ENCODE data around the gene CCL23. TPM values are rescaled to one million over a fixed set of nuclear protein-coding genes. Genes with fewer than 3 reads are reported as not detected.
A peak's percentile ranks its signal among the peaks of the same experiment; 100 is the strongest.

The CCL23 gene, protein sequence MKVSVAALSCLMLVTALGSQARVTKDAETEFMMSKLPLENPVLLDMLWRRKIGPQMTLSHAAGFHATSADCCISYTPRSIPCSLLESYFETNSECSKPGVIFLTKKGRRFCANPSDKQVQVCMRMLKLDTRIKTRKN
- total RNA-seq = not detected

DNA sequence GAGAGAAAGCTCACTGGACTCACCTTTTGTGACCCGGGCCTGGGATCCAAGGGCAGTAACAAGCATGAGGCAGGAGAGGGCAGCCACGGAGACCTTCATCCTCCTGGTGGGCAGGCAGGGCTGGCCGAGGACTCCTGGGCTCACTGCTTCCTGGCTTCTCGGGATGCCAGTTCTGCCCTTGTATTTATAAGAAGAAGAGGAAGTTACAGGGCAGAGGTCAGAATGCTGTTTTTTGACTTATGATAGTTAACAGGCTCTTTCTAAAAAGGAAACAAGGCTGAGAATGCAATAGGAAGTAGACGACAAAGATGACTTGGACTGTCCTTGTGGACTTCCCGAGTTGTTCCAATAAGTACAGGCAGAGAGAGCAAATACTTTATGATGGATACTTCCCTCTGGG lies at the start of gene CCL23:
Gene CCL23 (minus strand): TSS at position 174 of the 400 bp plus-strand sequence. CDS start 75 bp downstream, at position 99.
- H3K36me3 Mint-ChIP-seq = no peaks in the 10 kb centered on the region
- ATAC-seq (no peak), DNase-seq (ENCODE audit: low spot score in 2 of 2) (no peak)
- no peaks in the 10 kb centered on the region for H3K9me3 Mint-ChIP-seq
- H3K27ac Mint-ChIP-seq = peak within 1 kb of the TSS in 1 of 2 donors; percentile 50

DNA sequence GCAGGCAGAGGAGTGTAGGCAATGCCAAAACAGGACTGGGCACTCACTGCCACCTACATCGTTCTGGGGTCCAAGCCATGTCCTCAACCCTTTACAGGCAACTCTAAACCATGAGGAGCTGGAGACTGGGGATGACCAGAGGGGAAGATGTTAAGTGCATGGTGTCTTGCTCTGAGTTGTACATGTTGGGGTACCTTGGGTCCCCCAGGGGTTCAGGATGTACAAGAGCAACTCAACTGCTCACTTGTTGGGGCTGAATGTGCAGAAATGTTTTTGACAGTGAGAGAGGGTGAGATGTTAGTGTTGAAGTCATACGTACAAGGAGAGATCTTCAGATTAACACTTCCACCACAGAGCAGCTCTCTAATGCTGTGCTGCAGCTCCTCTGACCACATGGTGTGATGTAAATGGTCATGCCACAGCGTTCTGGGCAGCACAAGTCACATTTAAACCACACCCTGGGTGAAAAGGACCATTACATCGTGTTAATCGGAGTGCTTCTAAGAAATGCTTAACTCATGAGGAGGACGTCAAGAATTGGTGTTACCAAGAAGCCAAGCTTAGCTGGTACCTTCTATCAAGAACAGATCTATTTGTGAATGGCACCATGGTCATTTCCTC lies 48.7 kb upstream of the CCL23 start:
- H3K36me3 Mint-ChIP-seq = no peaks in the 10 kb centered on the region
- no peak for DNase-seq (ENCODE audit: low spot score in 2 of 2)
- H3K27ac Mint-ChIP-seq = no peak overlapping the region
- ATAC-seq = peak; percentile 26 to 64
- H3K9me3 Mint-ChIP-seq = no peaks in the 10 kb centered on the region

DNA sequence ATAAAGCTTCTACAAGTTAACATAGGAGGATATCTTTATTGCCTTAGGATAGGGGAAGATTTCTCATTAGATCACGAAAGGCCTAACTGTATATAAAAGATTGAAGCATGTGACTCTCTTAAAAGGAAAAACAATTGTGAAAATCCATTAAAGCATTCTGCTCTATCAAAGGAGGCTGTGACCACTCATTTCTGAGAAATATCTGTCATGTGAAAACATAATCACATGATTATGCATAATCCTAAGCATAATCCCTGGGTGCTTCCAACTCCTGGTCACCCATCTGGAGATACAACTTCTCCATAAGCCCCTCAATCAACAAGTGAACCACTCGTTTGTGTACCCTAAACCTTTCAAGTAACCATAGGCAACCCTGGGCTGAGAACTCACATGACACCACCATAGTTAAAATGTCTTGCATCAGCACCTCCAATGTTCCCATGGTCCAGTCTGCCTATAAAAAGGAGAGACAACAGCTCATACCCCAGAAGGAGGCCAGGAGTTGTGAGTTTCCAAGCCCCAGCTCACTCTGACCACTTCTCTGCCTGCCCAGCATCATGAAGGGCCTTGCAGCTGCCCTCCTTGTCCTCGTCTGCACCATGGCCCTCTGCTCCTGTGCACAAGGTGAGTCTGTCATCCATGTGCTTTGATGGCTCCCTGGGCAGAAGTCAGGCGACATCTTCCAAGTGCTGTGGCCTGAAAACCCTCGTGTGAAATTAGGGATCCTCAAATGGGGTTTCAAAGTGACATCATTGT lies 46.2 kb upstream of the CCL23 start, which contains the start of gene CCL18:
Gene CCL18 (plus strand): TSS at position 487 of the 756 bp plus-strand sequence. CDS start 71 bp downstream, at position 558.
- H3K9me3 Mint-ChIP-seq = no peaks in the 10 kb centered on the region
- peak within 1 kb of the TSS in 1 of 2 donors; percentile 1 for H3K27ac Mint-ChIP-seq
- DNase-seq (ENCODE audit: low spot score in 2 of 2) = no peak

DNA sequence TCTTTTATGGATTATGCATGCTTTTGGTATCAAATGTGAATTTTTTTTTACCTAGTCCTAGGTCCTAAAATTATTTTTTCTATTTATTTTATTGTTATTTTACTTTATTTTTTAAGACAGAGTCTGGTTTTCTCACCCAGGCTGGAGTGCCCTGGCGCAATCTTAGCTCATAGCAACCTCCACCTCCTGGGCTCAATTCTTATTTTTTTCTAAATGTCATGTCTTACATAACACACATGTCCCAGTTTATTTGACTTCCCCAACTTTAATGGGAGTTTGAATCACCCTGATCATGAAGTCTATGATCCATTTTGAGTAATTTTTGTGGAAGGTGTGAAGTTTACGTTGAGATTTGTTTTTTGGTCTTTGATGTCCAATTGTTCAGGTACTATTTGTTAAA lies 43.0 kb upstream of the CCL23 start:
- no peak overlapping the region for H3K27ac Mint-ChIP-seq
- ATAC-seq = no peak

More for the DNA sequence above, 46.2 kb upstream of the CCL23 start, which contains the start of gene CCL18:
- no peak for ATAC-seq
- no peaks in the 10 kb centered on the region for H3K36me3 Mint-ChIP-seq

DNA sequence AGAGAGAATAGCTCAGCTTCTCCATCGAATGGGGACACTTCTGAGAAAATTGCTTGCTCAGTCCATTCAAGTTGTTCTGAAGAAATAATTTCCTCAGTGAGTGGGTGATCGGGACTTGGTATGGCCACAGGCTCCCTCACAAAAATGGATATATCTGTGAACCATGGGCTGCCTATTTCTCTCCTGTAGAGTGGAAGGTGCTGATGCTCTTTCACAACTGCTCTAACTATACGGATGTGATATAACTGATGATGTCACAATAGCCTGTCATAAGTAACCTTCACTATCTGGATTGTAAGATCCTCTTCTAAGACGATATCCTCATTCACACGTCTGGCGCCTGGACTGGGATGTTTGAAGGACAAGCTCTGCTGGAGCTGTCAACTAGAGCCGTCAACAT lies 41.6 kb upstream of the CCL23 start:
- H3K27ac Mint-ChIP-seq = no peak overlapping the region
- no peaks in the 10 kb centered on the region for H3K9me3 Mint-ChIP-seq
- no peaks in the 10 kb centered on the region for H3K36me3 Mint-ChIP-seq
- ATAC-seq = no peak
- DNase-seq (ENCODE audit: low spot score in 2 of 2) = no peak

More for the DNA sequence above, 43.0 kb upstream of the CCL23 start:
- Mint-ChIP-seq H3K36me3 (no peaks in the 10 kb centered on the region), H3K9me3 (no peaks in the 10 kb centered on the region)
- DNase-seq (ENCODE audit: low spot score in 2 of 2) = no peak

DNA sequence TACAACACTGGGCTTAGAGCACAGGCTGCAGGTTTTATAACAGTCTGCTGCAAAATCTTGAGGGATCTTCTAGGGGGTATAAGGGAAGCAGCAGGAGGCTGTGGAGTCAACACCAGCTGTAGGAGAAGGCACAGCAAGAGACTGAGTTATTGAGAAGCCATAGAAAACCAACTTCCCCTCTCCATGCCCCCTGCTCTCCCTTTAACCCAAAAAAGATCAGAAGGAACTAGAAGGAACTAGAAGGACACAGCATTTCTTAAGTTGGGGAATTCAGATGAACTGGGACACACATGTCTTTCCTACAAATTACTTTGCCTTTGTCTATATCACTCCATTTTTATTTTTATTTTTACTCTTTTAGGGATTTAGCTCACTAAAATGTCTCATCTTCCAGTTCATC lies 40.1 kb upstream of the CCL23 start:
- Mint-ChIP-seq H3K36me3 (no peaks in the 10 kb centered on the region), H3K27ac (no peak overlapping the region), H3K9me3 (no peaks in the 10 kb centered on the region)
- DNase-seq (ENCODE audit: low spot score in 2 of 2) (no peak), ATAC-seq (no peak)

DNA sequence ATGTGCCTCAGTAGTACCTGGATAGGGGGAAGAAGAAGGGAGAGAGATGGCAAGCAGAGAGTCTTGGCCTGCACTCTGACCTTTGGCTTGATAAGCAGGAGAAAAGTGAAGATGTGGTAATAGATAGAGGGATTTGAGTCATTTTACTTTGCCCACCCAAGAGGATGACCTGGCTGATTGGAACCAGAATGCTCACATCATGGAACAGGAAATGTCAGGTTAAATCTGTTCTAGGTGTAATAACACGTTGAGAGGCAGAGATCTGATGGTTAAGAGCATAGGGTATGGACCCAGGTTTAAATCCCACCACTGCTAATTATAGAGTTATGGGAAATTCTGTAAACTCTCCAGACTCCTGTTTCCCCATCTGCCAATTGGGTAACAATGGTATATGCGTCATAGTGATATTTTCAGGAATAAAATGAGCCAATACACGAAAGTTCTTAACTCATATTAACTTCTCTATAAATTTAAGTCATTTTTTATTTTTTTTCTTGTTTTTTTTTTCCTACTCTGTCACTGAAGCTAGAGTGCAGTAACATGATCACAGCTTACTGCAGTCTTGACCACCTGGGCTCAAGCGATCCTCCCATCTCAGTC lies 38.2 kb upstream of the CCL23 start:
- Mint-ChIP-seq H3K36me3 (no peaks in the 10 kb centered on the region), H3K9me3 (no peaks in the 10 kb centered on the region), H3K27ac (no peak overlapping the region)
- no peak for ATAC-seq
- DNase-seq (ENCODE audit: low spot score in 2 of 2) = no peak

DNA sequence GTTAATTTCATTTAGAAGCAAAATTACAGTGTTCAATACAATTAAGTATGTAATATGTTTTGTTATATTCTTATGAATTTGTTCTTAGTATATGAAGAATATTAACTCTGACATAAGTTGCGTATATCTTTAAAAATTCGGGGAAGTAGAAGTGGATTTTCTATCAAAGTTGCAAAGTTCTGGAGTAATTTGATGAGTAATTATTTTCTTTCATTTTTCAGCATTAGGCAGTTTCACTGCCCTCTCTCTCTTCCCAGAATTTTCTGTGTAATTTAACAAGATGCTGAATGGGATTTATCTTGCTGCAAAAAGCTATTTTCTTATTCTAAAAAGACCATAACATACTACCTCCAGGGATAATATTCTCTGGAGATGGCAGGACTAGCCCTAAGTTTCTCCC lies 37.4 kb upstream of the CCL23 start:
- H3K9me3 Mint-ChIP-seq = peaks cover under 1 to 2% of the 10 kb centered on the region in 2 donors
- ATAC-seq = no peak
- DNase-seq (ENCODE audit: low spot score in 2 of 2) = no peak
- peaks cover 0 to under 1% of the 10 kb centered on the region in 2 donors for H3K36me3 Mint-ChIP-seq
- no peak overlapping the region for H3K27ac Mint-ChIP-seq

DNA sequence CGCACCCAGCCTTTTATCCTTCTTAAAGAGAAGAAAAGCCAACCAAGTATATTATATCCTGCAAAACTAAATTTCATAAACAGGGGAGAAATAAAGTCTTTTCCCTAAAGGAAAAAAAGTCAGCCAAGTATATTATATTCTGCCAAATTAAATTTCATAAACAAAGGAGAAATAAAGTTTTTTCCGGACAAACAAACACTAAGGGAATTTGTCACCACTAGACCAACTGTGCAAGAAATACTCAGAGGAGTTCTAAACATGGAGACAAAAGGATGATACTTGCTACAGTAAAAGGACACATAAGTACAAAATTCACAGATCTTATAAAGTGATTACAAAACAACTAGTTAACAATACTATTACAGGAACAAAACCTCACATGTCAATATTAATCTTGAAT lies 31.9 kb upstream of the CCL23 start:
- Mint-ChIP-seq H3K27ac (no peak overlapping the region), H3K36me3 (peaks cover 11 to 23% of the 10 kb centered on the region in 2 donors), H3K9me3 (peaks cover 11 to 20% of the 10 kb centered on the region in 2 donors)
- DNase-seq (ENCODE audit: low spot score in 2 of 2) = no peak
- no peak for ATAC-seq

DNA sequence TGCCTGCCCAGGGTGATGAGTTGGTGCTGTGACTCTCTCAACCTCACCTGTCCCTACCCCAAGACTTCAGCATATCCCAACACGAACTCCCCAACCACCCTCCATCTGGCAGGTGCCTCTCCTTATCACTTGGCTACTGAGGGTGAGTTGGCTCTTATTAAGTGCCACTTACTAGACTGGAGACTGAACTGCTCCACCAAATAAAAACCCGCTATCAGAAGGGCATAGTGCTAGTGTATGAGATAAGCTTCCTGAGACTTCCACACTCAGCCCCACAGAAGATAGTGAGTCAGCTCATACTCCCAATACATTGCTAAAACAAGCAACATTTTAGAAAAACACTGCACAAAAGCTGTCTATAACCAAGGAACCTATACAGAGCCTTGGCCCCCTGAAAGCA lies 30.3 kb upstream of the CCL23 start:
- Mint-ChIP-seq H3K36me3 (peaks cover 11 to 23% of the 10 kb centered on the region in 2 donors), H3K9me3 (peaks cover 11 to 23% of the 10 kb centered on the region in 2 donors), H3K27ac (no peak overlapping the region)
- ATAC-seq = no peak
- DNase-seq (ENCODE audit: low spot score in 2 of 2) = no peak

DNA sequence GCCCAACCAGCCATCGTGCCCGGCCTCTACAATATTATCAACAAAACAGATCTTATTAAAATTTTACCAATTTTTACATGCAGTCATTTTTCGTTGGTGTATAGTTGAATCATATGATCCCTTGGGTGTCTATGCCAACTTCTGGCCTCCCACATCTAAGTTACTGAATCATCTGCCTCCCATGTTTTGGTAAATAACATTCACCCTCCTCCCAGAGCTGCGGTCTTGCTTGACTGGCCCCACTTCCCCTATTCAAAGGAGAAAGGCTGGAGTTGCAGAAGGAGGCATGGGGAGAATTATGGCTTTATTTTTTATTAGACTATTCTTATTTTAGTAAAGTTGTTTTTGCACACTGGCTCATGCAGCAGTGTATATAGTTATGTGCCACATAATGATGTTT lies 18.5 kb upstream of the CCL23 start:
- no peak for ATAC-seq
- H3K36me3 Mint-ChIP-seq = no peaks in the 10 kb centered on the region
- H3K27ac Mint-ChIP-seq = no peak overlapping the region
- no peaks in the 10 kb centered on the region for H3K9me3 Mint-ChIP-seq
- no peak for DNase-seq (ENCODE audit: low spot score in 2 of 2)

DNA sequence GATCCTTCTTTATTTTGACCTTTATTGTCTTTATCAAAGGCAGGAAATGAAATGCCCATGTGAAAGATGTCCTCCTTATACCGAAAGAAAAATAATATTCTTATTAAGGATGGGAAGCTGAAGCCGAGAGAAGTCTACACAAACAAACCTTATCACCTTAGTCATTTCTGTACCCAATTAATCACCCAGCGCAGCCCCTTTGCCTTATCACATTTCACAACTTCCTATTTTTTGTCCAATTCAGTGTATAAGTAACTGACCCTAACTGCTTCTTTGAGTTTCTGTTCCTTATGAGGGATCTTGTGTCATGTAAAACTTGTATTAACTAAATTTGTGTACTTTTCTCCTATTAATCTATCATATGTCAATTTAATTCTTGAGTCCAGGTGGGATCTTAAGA lies 16.4 kb upstream of the CCL23 start:
- Mint-ChIP-seq H3K9me3 (no peaks in the 10 kb centered on the region), H3K36me3 (no peaks in the 10 kb centered on the region), H3K27ac (no peak overlapping the region)
- DNase-seq (ENCODE audit: low spot score in 2 of 2) (no peak), ATAC-seq (no peak)

DNA sequence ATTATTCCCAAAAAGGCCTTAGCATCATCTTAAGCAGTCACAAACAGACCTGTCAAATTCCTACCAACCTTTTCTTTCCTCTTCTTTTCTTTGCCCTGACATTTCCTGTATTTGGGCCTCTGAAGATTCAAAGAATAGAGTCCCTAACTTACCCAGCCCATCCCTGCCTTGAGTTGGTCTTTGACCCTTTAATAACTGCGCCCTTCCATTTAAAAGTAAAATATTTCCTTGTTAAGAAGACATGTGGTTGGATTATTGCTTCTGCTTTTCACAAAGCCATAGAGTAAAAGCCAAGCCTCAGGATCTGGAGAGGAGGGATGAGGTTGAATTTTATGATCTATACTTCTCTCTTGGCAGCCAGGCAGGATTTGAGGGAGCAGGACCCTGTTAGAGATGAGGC lies 13.2 kb upstream of the CCL23 start:
- Mint-ChIP-seq H3K27ac (no peak overlapping the region), H3K9me3 (no peaks in the 10 kb centered on the region), H3K36me3 (no peaks in the 10 kb centered on the region)
- ATAC-seq = no peak
- DNase-seq (ENCODE audit: low spot score in 2 of 2) = no peak

DNA sequence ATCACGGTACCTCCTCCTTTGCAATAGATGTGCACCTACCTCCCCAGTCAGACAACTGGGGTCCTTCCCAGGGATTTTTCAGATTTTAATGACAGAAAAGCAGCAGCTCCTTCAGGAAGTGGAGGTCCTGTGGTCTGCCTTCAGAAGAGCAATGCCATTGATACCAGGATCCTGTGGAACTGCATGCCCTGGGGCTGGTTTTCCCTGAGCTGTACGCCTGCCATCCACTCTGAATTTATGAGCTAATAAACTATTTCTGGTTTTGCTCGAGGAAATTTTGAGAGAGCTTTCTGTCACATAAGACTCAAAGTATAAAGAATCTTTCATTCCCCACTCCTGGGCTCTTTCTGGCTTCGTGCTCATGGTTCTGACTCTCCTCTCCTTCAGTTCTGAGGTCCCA lies 10.0 kb upstream of the CCL23 start:
- Mint-ChIP-seq H3K9me3 (no peaks in the 10 kb centered on the region), H3K36me3 (no peaks in the 10 kb centered on the region), H3K27ac (no peak overlapping the region)
- DNase-seq (ENCODE audit: low spot score in 2 of 2) (no peak), ATAC-seq (no peak)

DNA sequence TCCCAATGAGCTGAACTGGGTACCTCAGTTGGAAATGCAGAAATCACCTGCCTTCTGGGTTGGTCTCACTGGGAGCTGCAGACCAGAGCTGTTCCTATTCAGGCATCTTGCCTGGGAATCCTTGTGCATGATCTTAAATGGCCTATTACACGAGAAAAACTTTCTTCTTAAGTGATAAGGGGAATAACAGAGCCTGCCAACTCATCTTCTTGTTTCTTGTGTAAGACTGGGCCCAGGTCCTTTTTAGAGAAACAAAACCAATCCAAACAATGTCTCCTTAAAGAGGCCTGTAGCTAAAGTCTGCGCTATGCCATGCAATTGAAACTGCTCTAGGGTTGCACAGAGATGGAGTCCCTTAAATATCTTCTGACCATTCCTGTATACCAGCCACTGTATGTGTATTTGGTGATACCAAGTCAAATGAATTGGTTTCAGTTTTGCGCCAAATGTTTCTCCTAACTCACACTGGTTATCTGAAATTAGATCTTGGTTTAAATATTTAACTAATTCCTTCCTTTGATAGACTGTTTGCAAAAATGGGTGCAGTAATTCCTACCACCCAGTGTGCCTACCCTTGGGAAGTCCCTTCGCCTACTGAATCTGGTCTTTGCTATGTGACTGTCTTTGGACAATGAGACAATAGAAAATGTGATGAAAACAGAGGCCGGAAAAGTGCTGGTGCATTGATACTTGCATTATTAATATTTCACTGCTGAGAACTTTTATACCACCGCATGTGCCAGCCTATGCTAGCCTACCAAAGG lies 6.5 kb upstream of the CCL23 start:
- ATAC-seq (no peak), DNase-seq (ENCODE audit: low spot score in 2 of 2) (no peak)
- no peak overlapping the region for H3K27ac Mint-ChIP-seq
- H3K9me3 Mint-ChIP-seq = no peaks in the 10 kb centered on the region
- H3K36me3 Mint-ChIP-seq = no peaks in the 10 kb centered on the region

DNA sequence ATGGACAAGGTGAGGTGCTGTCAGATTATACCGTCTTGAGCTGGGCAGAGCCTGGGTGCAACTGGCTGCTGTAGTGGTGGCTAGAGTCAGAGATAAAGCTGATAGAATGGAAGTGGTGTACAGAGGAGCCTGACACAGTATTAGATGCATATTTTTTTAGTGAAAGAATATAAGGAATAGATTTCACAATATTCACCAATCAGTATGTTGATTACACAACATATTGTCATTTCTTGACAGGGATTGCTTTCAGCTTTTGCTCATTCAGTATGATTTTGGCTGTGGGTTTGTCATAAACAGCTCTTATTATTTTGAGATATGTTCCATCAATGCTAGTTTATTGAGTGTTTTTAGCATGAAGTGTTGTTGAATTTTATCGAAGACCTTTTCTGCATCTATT lies 1.7 kb upstream of the CCL23 start:
- ATAC-seq (no peak), DNase-seq (ENCODE audit: low spot score in 2 of 2) (no peak)
- H3K36me3 Mint-ChIP-seq = no peaks in the 10 kb centered on the region
- no peak overlapping the region for H3K27ac Mint-ChIP-seq
- H3K9me3 Mint-ChIP-seq = no peaks in the 10 kb centered on the region

DNA sequence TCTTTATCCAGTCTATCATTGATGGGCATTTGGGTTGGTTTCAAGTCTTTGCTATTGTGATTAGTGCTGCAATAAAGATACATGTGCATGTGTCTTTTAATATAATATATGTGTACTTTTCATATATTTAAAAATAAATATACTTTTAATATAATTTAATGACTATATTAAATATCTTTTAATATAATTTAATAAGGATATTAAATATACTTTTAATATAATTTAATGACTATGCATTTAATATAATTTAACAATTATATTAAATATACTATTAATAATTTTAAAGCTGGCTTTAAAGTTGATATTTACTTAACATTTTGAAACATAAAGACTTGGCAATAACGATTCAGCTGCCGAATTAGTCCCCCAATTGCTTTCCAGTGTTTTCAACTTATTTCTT lies 1.2 kb downstream of the CCL23 start:
- no peak overlapping the region for H3K27ac Mint-ChIP-seq

More for the DNA sequence above, 1.2 kb downstream of the CCL23 start:
- ATAC-seq = no peak
- DNase-seq (ENCODE audit: low spot score in 2 of 2) = no peak
- Mint-ChIP-seq H3K36me3 (no peaks in the 10 kb centered on the region), H3K9me3 (no peaks in the 10 kb centered on the region)
